Panc1 (cell line): ENCODE measurements around the gene NFKBIZ.

ENCODE experiments used
- POLR2AphosphoS5 ChIP-seq: IDR thresholded peaks from 2 replicates; pipeline ENCODE4 v1.6.1; 2012; ENCODE audit warnings: mild to moderate bottlenecking, low read depth, low read length, moderate library complexity
- REST ChIP-seq, 2 experiments: IDR thresholded peaks; 2 replicates each; pipeline ENCODE4 v1.6.1; 2011 to 2012; ENCODE audit warnings: low read depth in 2 of 2, control low read depth in 1 of 2, low read length in 1 of 2, mild to moderate bottlenecking in 1 of 2, moderate library complexity in 1 of 2; ENCODE audit not compliant: insufficient read depth in 1 of 2
- TCF7L2 ChIP-seq: IDR thresholded peaks from 2 replicates; pipeline ENCODE4 v1.6.1; 2011; ENCODE audit warnings: mild to moderate bottlenecking, low read depth, low read length, inconsistent platforms
- TF ChIP-seq, protein P1 (sequence below): fragments of 450-650 bp; IDR thresholded peaks from 2 replicates; pipeline ENCODE4 v1.5.1; 2017; ENCODE audit warnings: mild to moderate bottlenecking

DNA sequence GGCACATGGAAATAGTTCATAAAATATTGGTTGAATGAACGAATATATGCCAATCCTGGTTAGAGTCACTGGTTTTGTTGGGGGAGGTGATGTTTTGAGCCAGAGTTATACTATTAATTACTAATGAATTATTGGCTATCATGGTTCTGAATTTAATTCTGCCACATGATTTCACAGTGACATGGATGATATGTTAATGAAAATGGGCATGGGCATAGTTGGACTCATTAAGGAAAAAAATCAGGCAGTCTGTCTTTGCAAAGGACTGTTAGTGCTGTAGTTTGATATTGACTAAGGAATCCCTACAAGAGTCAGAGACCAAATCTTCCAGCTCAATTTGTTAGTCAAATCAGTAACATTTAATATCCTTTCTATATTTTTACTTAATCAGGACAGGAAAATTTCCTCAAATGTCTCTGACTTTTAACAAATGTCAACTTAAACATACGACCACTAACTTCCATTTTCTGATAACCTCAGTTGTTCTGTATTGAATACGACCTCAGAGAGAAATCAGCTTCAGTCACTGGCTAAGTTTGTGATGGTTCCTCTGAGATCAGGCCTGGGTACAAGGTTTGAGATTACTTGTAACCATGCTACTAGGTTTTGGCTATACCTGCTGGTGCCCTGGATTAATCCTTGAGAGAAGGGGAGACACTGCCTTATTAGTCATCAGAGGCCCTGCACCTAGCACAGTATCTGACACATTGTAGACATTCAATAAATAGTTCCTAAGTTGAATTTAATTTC, 13.3 kb downstream of the NFKBIZ start:
- TF ChIP-seq, protein P1, sequence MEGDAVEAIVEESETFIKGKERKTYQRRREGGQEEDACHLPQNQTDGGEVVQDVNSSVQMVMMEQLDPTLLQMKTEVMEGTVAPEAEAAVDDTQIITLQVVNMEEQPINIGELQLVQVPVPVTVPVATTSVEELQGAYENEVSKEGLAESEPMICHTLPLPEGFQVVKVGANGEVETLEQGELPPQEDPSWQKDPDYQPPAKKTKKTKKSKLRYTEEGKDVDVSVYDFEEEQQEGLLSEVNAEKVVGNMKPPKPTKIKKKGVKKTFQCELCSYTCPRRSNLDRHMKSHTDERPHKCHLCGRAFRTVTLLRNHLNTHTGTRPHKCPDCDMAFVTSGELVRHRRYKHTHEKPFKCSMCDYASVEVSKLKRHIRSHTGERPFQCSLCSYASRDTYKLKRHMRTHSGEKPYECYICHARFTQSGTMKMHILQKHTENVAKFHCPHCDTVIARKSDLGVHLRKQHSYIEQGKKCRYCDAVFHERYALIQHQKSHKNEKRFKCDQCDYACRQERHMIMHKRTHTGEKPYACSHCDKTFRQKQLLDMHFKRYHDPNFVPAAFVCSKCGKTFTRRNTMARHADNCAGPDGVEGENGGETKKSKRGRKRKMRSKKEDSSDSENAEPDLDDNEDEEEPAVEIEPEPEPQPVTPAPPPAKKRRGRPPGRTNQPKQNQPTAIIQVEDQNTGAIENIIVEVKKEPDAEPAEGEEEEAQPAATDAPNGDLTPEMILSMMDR: no peak
- no peak for TF ChIP-seq REST (IDR thresholded peaks at IDR 0.05; ENCODE audit: insufficient read depth in 1 of 2, low read depth in 2 of 2, low read length in 1 of 2)
- peak; percentile 32; the same call in 1 of the 2 replicates for TF ChIP-seq POLR2AphosphoS5
- no peak for TF ChIP-seq TCF7L2
